ENCODE measurements around the gene GPR149.

GRCh38 chr3:154349223-154349622 lies 80.8 kb downstream of the GPR149 start:
- TF ChIP-seq CTCF (IDR thresholded peaks at IDR 0.05; ENCODE audit: insufficient read depth, low read length, poor library complexity, severe bottlenecking) (no peak), EZH2phosphoT487 (conservative IDR thresholded peaks at IDR 0.05; ENCODE audit: low read length) (no peak)

All from SU-DHL-6 (cell line).